Hepatocyte (in vitro differentiated cells): ENCODE results near the gene TSGA10IP. TPM values are rescaled to one million over a fixed set of nuclear protein-coding genes. Genes with fewer than 3 reads are reported as not detected.

Source experiments
- DNase-seq: peaks from one replicate; pipeline ENCODE4 v3.0.0-alpha.2; 2016; ENCODE audit warnings: low spot score
- H2AFZ ChIP-seq: fragments of 200-600 bp; sonication (generic); 2 replicates; pipeline ENCODE4 v1.6.0; 2016; ENCODE audit warnings: antibody characterized with exemption, mild to moderate bottlenecking
- H3K27ac ChIP-seq: fragments of 200-600 bp; sonication (generic); 2 replicates; pipeline ENCODE4 v1.5.1; 2016; ENCODE audit warnings: mild to moderate bottlenecking
- H3K27me3 ChIP-seq: fragments of 200-600 bp; sonication (generic); 2 replicates; pipeline ENCODE4 v1.6.1; 2016
- H3K36me3 ChIP-seq: fragments of 200-600 bp; sonication (generic); replicated peaks from 2 replicates; pipeline ENCODE4 v1.5.1; 2016; ENCODE audit warnings: low read depth; ENCODE audit not compliant: insufficient read depth
- H3K4me1 ChIP-seq: fragments of 200-600 bp; sonication (generic); 2 replicates; pipeline ENCODE4 v1.5.1; 2016; ENCODE audit warnings: mild to moderate bottlenecking, moderate library complexity; ENCODE audit not compliant: insufficient read depth
- H3K4me2 ChIP-seq: fragments of 200-600 bp; sonication (generic); 2 replicates; pipeline ENCODE4 v1.6.0; 2016
- H3K4me3 ChIP-seq: fragments of 200-600 bp; sonication (generic); 2 replicates; pipeline ENCODE4 v1.5.1; 2016; ENCODE audit warnings: mild to moderate bottlenecking
- H3K79me2 ChIP-seq: fragments of 200-600 bp; sonication (generic); 2 replicates; pipeline ENCODE4 v1.6.0; 2017; ENCODE audit warnings: mild to moderate bottlenecking
- H3K9me2 ChIP-seq: fragments of 200-600 bp; sonication (generic); replicated peaks from 2 replicates; pipeline ENCODE4 v1.6.0; 2017; ENCODE audit warnings: mild to moderate bottlenecking; ENCODE audit not compliant: insufficient read depth
- H3K9me3 ChIP-seq: fragments of 200-600 bp; sonication (generic); 2 replicates; pipeline ENCODE4 v1.5.1; 2016; ENCODE audit warnings: low read depth, mild to moderate bottlenecking
- H4K20me1 ChIP-seq: fragments of 200-600 bp; sonication (generic); 2 replicates; pipeline ENCODE4 v1.6.0; 2016; ENCODE audit warnings: mild to moderate bottlenecking; ENCODE audit not compliant: insufficient read depth, poor library complexity, severe bottlenecking
- CTCF ChIP-seq: fragments of 200-600 bp; sonication (generic); IDR thresholded peaks from 2 replicates; pipeline ENCODE4 v1.5.1; 2016; ENCODE audit warnings: antibody characterized with exemption, mild to moderate bottlenecking; ENCODE audit not compliant: poor library complexity
- EZH2 ChIP-seq: fragments of 200-600 bp; sonication (generic); IDR thresholded peaks from 2 replicates; pipeline ENCODE4 v1.6.1; 2016; ENCODE audit warnings: antibody characterized with exemption, mild to moderate bottlenecking, borderline replicate concordance
- EZH2phosphoT487 ChIP-seq: fragments of 200-600 bp; sonication (generic); IDR thresholded peaks from one replicate; pipeline ENCODE4 v1.6.1; 2018; ENCODE audit warnings: antibody characterized with exemption, mild to moderate bottlenecking, low read depth, moderate library complexity; ENCODE audit not compliant: unreplicated experiment, severe bottlenecking
- WGBS: methylation state at CpG from one replicate; pipeline ENCODE4 v1.1.6; 2016; ENCODE audit warnings: low lambda C conversion rate; ENCODE audit errors: missing lambda C conversion rate; 5-methylcytosine and 5-hydroxymethylcytosine counted together
- polyA plus RNA-seq: library from polyadenylated mRNA; unstranded; fragments of >200 nt; fragmentation: Nextera tagmentation; extraction: Ambion mirVana; gene quantifications from 2 replicates; pipeline ENCODE4 v1.2.1, GENCODE V29; 2016
- total RNA-seq: library from RNA; depleted of rRNA; stranded (reverse); fragments of >200 nt; gene quantifications from 2 replicates; pipeline ENCODE4 v1.2.3, GENCODE V29; 2014

Gene TSGA10IP
- total and polyA plus RNA-seq, 2 experiments from 2014 or later: not detected

DNA sequence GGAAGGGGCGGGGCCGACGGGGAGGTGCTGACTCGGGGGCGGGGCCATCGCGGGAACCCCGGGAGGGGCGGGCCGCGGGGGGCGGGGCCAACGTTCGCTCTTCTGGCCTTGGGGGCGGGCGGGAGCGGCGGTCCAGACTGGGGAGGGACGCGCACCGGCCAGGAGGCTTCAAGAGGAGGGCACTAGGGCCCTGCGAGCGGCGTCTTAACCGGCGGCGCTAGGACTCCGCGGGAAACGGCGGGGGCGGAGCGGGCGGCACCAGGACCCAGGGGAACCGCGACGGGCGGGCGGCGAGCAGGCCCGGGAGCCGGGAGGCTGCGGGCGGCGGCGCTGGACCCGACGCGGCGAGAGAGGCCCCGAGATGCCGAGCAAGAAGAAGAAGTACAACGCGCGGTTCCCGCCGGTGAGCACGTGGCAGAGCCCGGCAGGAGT is 26.1 kb upstream of the TSGA10IP start, which contains the start of gene DRAP1:
Gene DRAP1 (plus strand): TSS at position 286 of the 432 bp plus-strand sequence. CDS start 76 bp downstream, at position 362.
- DNase-seq: peak; percentile 100
- TF ChIP-seq EZH2phosphoT487: no peak
- no peak for TF ChIP-seq CTCF
- no peak for TF ChIP-seq EZH2
- Histone ChIP-seq H3K4me3 (peak within 1 kb of the TSS; percentile 97), H3K4me1 (peaks cover 40% of the 10 kb centered on the region), H3K36me3 (no peaks in the 10 kb centered on the region), H3K79me2 (peaks cover 32% of the 10 kb centered on the region), H4K20me1 (no peaks in the 10 kb centered on the region), H3K4me2 (peak within 1 kb of the TSS; percentile 93), H3K9me3 (no peaks in the 10 kb centered on the region), H2AFZ (peak within 1 kb of the TSS; percentile 88), H3K9me2 (no peaks in the 10 kb centered on the region), H3K27me3 (no peaks in the 10 kb centered on the region), H3K27ac (peak within 1 kb of the TSS; percentile 94)
- 0% methylated on average over 26 of the region's 59 CpGs for WGBS

DNA sequence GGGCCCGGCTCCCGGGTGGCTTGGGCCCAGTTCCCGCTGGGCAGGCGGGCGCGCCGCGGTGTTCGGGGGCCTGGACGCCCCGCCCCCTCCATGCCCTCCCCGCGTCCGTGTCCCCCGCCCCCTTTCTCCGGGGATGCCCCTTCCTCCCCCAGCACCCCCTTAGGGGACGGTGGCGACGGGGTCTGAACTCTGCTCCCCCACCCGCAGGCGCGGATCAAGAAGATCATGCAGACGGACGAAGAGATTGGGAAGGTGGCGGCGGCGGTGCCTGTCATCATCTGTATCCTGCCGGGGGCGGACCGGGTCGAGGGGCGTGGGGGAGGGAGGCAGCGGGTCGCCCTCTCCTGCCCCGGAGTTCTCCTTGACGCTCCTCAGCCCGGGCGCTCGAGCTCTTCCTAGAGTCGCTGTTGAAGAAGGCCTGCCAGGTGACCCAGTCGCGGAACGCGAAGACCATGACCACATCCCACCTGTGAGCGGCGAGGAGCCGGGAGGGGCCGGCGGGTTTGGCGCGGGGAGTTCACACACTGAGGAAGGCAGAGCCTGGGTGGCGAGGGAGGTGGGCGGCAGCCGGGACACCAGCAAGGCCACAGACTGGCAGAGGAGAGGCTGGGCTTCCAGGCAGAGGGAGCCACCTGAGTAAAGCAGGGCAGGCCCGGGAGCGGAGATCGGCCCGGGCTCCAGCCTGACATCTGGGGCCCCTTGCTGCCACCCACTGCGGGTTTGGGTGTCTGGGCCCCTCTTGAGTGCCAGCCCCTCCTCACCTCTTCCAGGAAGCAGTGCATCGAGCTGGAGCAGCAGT is 25.5 kb upstream of the TSGA10IP start:
- Histone ChIP-seq H3K4me2 (peak overlapping the region; percentile 89), H3K9me3 (no peaks in the 10 kb centered on the region), H3K4me3 (peak overlapping the region; percentile 91), H3K27ac (peak overlapping the region; percentile 85), H3K79me2 (peaks cover 32% of the 10 kb centered on the region), H2AFZ (peak overlapping the region; percentile 85), H3K27me3 (no peaks in the 10 kb centered on the region), H3K9me2 (no peaks in the 10 kb centered on the region), H3K36me3 (no peaks in the 10 kb centered on the region), H3K4me1 (peaks cover 38% of the 10 kb centered on the region), H4K20me1 (no peaks in the 10 kb centered on the region)
- TF ChIP-seq EZH2 (no peak), CTCF (no peak), EZH2phosphoT487 (no peak)
- 5% methylated on average over 33 of the region's 60 CpGs for WGBS
- DNase-seq: peak; percentile 54

- Histone ChIP-seq H3K27ac (no peak overlapping the region), H3K79me2 (peaks cover 32% of the 10 kb centered on the region)
These were observed 24.9 kb upstream of the TSGA10IP start for GRCh38 chr11:65920372-65920802.

GRCh38 chr11:65921033-65921555 is 24.2 kb upstream of the TSGA10IP start:
- no peak overlapping the region for H3K4me3 ChIP-seq

More at GRCh38 chr11:65920372-65920802, 24.9 kb upstream of the TSGA10IP start:
- Histone ChIP-seq H3K9me2 (no peaks in the 10 kb centered on the region), H3K27me3 (no peaks in the 10 kb centered on the region), H2AFZ (no peak overlapping the region), H4K20me1 (no peaks in the 10 kb centered on the region), H3K9me3 (no peaks in the 10 kb centered on the region), H3K4me1 (peaks cover 32% of the 10 kb centered on the region), H3K4me2 (peak overlapping the region; percentile 89), H3K36me3 (no peaks in the 10 kb centered on the region), H3K4me3 (peak overlapping the region; percentile 91)
- no peak for TF ChIP-seq EZH2phosphoT487
- 90% methylated on average over 10 of the region's 15 CpGs for WGBS
- DNase-seq: no peak

More at GRCh38 chr11:65921033-65921555, 24.2 kb upstream of the TSGA10IP start:
- H3K4me1 ChIP-seq: peaks cover 28% of the 10 kb centered on the region
- no peak for TF ChIP-seq CTCF
- no peak for TF ChIP-seq EZH2phosphoT487
- no peak for TF ChIP-seq EZH2
- no peaks in the 10 kb centered on the region for H3K36me3 ChIP-seq
- H3K79me2 ChIP-seq: peaks cover 32% of the 10 kb centered on the region
- DNase-seq: no peak
- peak overlapping the region; percentile 89 for H3K4me2 ChIP-seq
- H4K20me1 ChIP-seq: no peaks in the 10 kb centered on the region
- no peak overlapping the region for H3K27ac ChIP-seq
- H3K9me3 ChIP-seq: no peaks in the 10 kb centered on the region
- H3K27me3 ChIP-seq: no peaks in the 10 kb centered on the region
- 95% methylated on average over 8 of the region's 12 CpGs for WGBS
- H2AFZ ChIP-seq: no peak overlapping the region
- H3K9me2 ChIP-seq: no peaks in the 10 kb centered on the region
